Natural killer cell (primary cell): ENCODE data around the gene TMEM94. TPM values are rescaled to one million over a fixed set of nuclear protein-coding genes. Genes with fewer than 3 reads are reported as not detected.

Experiments
- ATAC-seq, 3 donors: fragments of 150-1000 bp in 2 of 3; fragments of 200-7000 bp in 1 of 3; cut with Tn5 transposase; 1 replicate in 1 of 3; 2 replicates in 2 of 3; pipeline ENCODE4 v1.10.0; 2021; ENCODE audit warnings: mild to moderate bottlenecking in 2 of 3, moderate library complexity in 2 of 3
- DNase-seq, 2 donors: peaks; one replicate each; pipeline versions ENCODE4 v3.0.0 to v3.0.0-alpha.2; 2013 to 2021; ENCODE audit warnings: mixed read lengths in 1 of 2
- H3K27ac ChIP-seq: one replicate; pipeline ENCODE4 v1.5.1; 2013; ENCODE audit warnings: mild to moderate bottlenecking, low read length
- H3K27me3 ChIP-seq: one replicate; pipeline ENCODE4 v1.6.1; 2013; ENCODE audit warnings: low read length; ENCODE audit not compliant: control insufficient read depth, insufficient read depth
- H3K36me3 ChIP-seq: one replicate; pipeline ENCODE4 v1.6.1; 2013; ENCODE audit warnings: low read length; ENCODE audit not compliant: control insufficient read depth, insufficient read depth
- H3K4me1 ChIP-seq: one replicate; pipeline ENCODE4 v1.6.1; 2013; ENCODE audit warnings: low read length; ENCODE audit not compliant: control insufficient read depth, insufficient read depth
- H3K4me3 ChIP-seq: one replicate; pipeline ENCODE4 v1.5.1; 2013; ENCODE audit warnings: low read length
- H3K9me3 ChIP-seq: one replicate; pipeline ENCODE4 v1.6.1; 2013; ENCODE audit warnings: low read length; ENCODE audit not compliant: control insufficient read depth, insufficient read depth
- H3K27ac Mint-ChIP-seq, 2 donors: one replicate each; pipeline ENCODE4 v1.8.0; 2022; ENCODE audit warnings: mild to moderate bottlenecking in 2 of 2, mixed read lengths in 2 of 2, moderate library complexity in 1 of 2
- H3K27me3 Mint-ChIP-seq, 2 donors: one replicate each; pipeline ENCODE4 v1.8.0; 2022; ENCODE audit warnings: low read depth in 2 of 2, mixed read lengths in 2 of 2
- H3K36me3 Mint-ChIP-seq: one replicate; pipeline ENCODE4 v1.8.0; 2022; ENCODE audit warnings: mixed read lengths
- H3K4me1 Mint-ChIP-seq, 2 donors: one replicate each; pipeline ENCODE4 v1.8.0; 2022; ENCODE audit warnings: mixed read lengths in 2 of 2
- H3K4me3 Mint-ChIP-seq: one replicate; pipeline ENCODE4 v1.8.0; 2022; ENCODE audit warnings: mild to moderate bottlenecking, moderate library complexity, mixed read lengths
- H3K9me3 Mint-ChIP-seq, 2 donors: one replicate each; pipeline ENCODE4 v1.8.0; 2022; ENCODE audit warnings: mixed read lengths in 2 of 2
- WGBS: methylation state at CpG from one replicate; pipeline ENCODE4 v1.1.7; 2013; ENCODE audit warnings: missing lambda C conversion rate; ENCODE audit not compliant: insufficient coverage; 5-methylcytosine and 5-hydroxymethylcytosine counted together
- intact Hi-C: fragments of 100-400 bp; cut with micrococcal nuclease; formaldehyde crosslinking; loops from one replicate; pipeline ENCODE4 v1.14.2; 2022
- total RNA-seq, 4 donors: library from RNA; stranded (reverse); fragments of 120-200 nt in 1 of 4; gene quantifications; one replicate each; pipeline versions ENCODE4 v1.2.3 to v1.2.4, GENCODE V29; 2013 to 2022
- TF ChIP-seq, protein P1 (sequence below): fragments of 200-600 bp; IDR thresholded peaks from one replicate; pipeline ENCODE4 v1.8.0; 2022; ENCODE audit warnings: antibody characterized with exemption

Gene TMEM94
- total RNA-seq, 3 donors from 2014 or later (not counting 1 experiment from before 2014, with no cell fraction given) = 84.4 to 142 (median 104) TPM

DNA sequence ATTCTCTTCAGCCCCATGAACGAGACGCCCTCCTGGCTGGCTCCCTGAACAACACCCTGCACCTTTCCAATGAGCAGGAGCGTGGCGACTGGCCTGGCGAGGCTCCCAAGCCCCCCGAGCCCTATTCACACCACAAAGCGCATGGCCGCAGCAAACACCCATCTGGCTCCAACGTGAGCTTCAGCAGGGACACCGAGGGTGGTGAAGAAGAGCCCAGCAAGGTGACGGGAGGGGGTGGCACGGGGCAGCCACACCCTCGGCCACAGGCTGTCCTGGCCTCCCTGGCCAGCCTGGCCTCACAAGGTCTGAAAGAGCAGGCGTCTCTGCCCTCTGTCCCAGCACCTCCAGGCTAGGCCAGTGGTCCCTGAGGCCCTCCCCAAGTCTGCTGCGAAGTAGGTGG is 35.2 kb downstream of the TMEM94 start:
- DNase-seq (no peak), ATAC-seq (no peak)
- no peak overlapping the region for H3K4me3 Mint-ChIP-seq
- TF ChIP-seq, protein P1, sequence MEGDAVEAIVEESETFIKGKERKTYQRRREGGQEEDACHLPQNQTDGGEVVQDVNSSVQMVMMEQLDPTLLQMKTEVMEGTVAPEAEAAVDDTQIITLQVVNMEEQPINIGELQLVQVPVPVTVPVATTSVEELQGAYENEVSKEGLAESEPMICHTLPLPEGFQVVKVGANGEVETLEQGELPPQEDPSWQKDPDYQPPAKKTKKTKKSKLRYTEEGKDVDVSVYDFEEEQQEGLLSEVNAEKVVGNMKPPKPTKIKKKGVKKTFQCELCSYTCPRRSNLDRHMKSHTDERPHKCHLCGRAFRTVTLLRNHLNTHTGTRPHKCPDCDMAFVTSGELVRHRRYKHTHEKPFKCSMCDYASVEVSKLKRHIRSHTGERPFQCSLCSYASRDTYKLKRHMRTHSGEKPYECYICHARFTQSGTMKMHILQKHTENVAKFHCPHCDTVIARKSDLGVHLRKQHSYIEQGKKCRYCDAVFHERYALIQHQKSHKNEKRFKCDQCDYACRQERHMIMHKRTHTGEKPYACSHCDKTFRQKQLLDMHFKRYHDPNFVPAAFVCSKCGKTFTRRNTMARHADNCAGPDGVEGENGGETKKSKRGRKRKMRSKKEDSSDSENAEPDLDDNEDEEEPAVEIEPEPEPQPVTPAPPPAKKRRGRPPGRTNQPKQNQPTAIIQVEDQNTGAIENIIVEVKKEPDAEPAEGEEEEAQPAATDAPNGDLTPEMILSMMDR = no peak
- H3K4me1 Mint-ChIP-seq = peaks cover 12 to 13% of the 10 kb centered on the region in 2 donors
- H3K9me3 ChIP-seq = no peaks in the 10 kb centered on the region
- no peaks in the 10 kb centered on the region for H3K27me3 ChIP-seq
- H3K4me1 ChIP-seq = peaks cover 20% of the 10 kb centered on the region
- no peaks in the 10 kb centered on the region for H3K9me3 Mint-ChIP-seq
- WGBS = 96% methylated on average over 15 of the region's 15 CpGs
- H3K27me3 Mint-ChIP-seq = no peaks in the 10 kb centered on the region
- intact Hi-C loops = no loop called here
- H3K27ac ChIP-seq = no peak overlapping the region
- no peak overlapping the region for H3K27ac Mint-ChIP-seq
- H3K36me3 Mint-ChIP-seq = no peaks in the 10 kb centered on the region
- no peak overlapping the region for H3K4me3 ChIP-seq
- H3K36me3 ChIP-seq = peaks cover 57% of the 10 kb centered on the region

GRCh38 chr17:75492555-75493168 is 36.2 kb downstream of the TMEM94 start:
- intact Hi-C loops = no loop called here
- Mint-ChIP-seq H3K4me1 (peaks cover 2 to 3% of the 10 kb centered on the region in 2 donors), H3K27ac (no peak overlapping the region), H3K4me3 (no peak overlapping the region), H3K27me3 (no peaks in the 10 kb centered on the region), H3K9me3 (no peaks in the 10 kb centered on the region), H3K36me3 (no peaks in the 10 kb centered on the region)
- no peaks in the 10 kb centered on the region for H3K9me3 ChIP-seq
- WGBS = 95% methylated on average over 23 of the region's 23 CpGs
- no peak for DNase-seq
- peaks cover 64% of the 10 kb centered on the region for H3K36me3 ChIP-seq
- H3K4me1 ChIP-seq = peaks cover 12% of the 10 kb centered on the region
- TF ChIP-seq, protein P1 = no peak
- H3K4me3 ChIP-seq = no peak overlapping the region
- ATAC-seq = no peak
- H3K27ac ChIP-seq = no peak overlapping the region
- no peaks in the 10 kb centered on the region for H3K27me3 ChIP-seq

DNA sequence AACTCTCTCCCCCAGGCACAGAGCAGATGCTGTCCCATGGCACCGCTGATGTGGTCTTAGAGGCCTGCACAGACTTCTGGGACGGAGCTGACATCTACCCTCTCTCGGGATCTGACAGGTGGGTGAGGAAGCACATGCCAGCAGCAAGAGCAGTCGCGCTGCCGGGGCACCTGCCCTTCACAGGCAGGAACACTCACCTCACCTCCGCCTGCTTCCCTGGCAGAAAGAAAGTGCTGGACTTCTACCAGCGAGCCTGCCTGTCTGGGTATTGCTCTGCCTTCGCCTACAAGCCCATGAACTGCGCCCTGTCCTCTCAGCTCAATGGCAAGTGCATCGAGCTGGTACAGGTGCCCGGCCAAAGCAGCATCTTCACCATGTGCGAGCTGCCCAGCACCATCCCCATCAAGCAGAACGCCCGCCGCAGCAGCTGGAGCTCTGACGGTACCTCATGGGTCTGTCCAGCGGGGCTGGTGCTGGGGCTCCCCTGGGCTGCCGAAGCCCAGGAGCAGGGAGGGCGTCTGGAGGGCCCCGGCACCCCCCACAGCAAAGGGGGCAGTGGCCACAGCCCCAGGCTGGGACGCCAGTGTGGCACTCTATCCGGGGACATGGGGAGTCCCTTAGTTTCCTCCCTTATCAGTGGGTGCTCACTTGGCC is 37.2 kb downstream of the TMEM94 start:
- 98% methylated on average over 23 of the region's 23 CpGs for WGBS
- Mint-ChIP-seq H3K27ac (no peak overlapping the region), H3K4me1 (no peaks in the 10 kb centered on the region), H3K36me3 (no peaks in the 10 kb centered on the region), H3K27me3 (no peaks in the 10 kb centered on the region), H3K4me3 (no peak overlapping the region), H3K9me3 (no peaks in the 10 kb centered on the region)
- Histone ChIP-seq H3K36me3 (peaks cover 68% of the 10 kb centered on the region), H3K27ac (no peak overlapping the region), H3K9me3 (no peaks in the 10 kb centered on the region), H3K27me3 (no peaks in the 10 kb centered on the region), H3K4me3 (no peak overlapping the region), H3K4me1 (peaks cover 7% of the 10 kb centered on the region)
- intact Hi-C loops = no loop called here
- DNase-seq = no peak
- no peak for ATAC-seq
- TF ChIP-seq, protein P1 = no peak
